GM06990 (cell line): ENCODE data around the gene FOSL1.

Experiments
- DNase-seq: peaks from one replicate; pipeline ENCODE4 v3.0.0-alpha.2; 2011; ENCODE audit not compliant: insufficient read length; ENCODE audit errors: extremely low read depth
- H3K27me3 ChIP-seq: replicated peaks from 2 replicates; pipeline ENCODE4 v1.6.0; 2011; ENCODE audit warnings: low read length; ENCODE audit not compliant: control insufficient read depth, insufficient read depth
- H3K36me3 ChIP-seq: 2 replicates; pipeline ENCODE4 v1.5.1; 2011; ENCODE audit warnings: low read length; ENCODE audit not compliant: control insufficient read depth, insufficient read depth
- H3K4me3 ChIP-seq: replicated peaks from 2 replicates; pipeline ENCODE4 v1.5.1; 2011; ENCODE audit warnings: low read depth, mild to moderate bottlenecking, control low read depth, low read length
- CTCF ChIP-seq: IDR thresholded peaks from 2 replicates; pipeline ENCODE4 v1.5.1; 2011; ENCODE audit warnings: low read length, control low read depth, mild to moderate bottlenecking, inconsistent platforms; ENCODE audit not compliant: insufficient read depth, poor library complexity, severe bottlenecking

The FOSL1 gene

GRCh38 chr11:65915821-65916251 is 15.6 kb upstream of the FOSL1 start:
- Histone ChIP-seq H3K36me3 (peaks cover 2% of the 10 kb centered on the region), H3K27me3 (no peaks in the 10 kb centered on the region), H3K4me3 (no peak overlapping the region)
- DNase-seq = no peak
- TF ChIP-seq CTCF = no peak

GRCh38 chr11:65915101-65915820 is 15.1 kb upstream of the FOSL1 start:
- no peaks in the 10 kb centered on the region for H3K27me3 ChIP-seq
- H3K4me3 ChIP-seq = no peak overlapping the region
- no peak for TF ChIP-seq CTCF
- no peak for DNase-seq
- peaks cover 2% of the 10 kb centered on the region for H3K36me3 ChIP-seq

- Histone ChIP-seq H3K36me3 (peaks cover 2% of the 10 kb centered on the region), H3K4me3 (no peak overlapping the region), H3K27me3 (no peaks in the 10 kb centered on the region)
- no peak for DNase-seq
- no peak for TF ChIP-seq CTCF
These were observed 12.7 kb upstream of the FOSL1 start for GRCh38 chr11:65912845-65913244.

- peak; percentile 11 for TF ChIP-seq CTCF
- DNase-seq = no peak
- Histone ChIP-seq H3K36me3 (no peaks in the 10 kb centered on the region), H3K4me3 (no peak overlapping the region), H3K27me3 (no peaks in the 10 kb centered on the region)
These were observed 11.7 kb upstream of the FOSL1 start for GRCh38 chr11:65911682-65912568.

- Histone ChIP-seq H3K4me3 (no peak overlapping the region), H3K27me3 (no peaks in the 10 kb centered on the region; the same call in 1 of the 2 replicates), H3K36me3 (no peaks in the 10 kb centered on the region)
- DNase-seq = no peak
- TF ChIP-seq CTCF = no peak
These were observed 7.7 kb upstream of the FOSL1 start for GRCh38 chr11:65907878-65908277.
